ENCODE measurements around the gene PSMD6. TPM values are rescaled to one million over a fixed set of nuclear protein-coding genes. Genes with fewer than 3 reads are reported as not detected.

PSMD6 gene
- total RNA-seq, 2 donors from 2014 or later: 91.3 to 97.3 TPM

DNA sequence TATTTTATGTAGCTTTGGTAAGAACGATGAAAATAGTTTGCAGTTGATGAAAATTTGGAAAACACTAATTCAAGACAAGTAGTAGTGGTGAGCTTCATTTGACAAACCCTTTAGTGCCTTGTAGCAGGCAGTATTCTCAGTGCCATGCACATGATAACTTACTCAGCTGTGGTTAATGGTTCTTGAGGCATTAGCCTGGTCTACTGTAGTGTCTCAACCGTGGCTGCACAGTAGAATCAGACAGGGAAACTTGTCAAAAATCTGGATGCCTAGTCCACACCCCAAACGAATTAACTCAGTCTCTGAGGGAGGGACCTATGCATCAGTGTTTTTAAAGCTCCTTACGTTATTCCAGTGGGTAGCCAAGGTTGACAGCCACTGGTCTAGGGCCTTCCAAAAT lies 45.4 kb downstream of the PSMD6 start:
- ATAC-seq (no peak), DNase-seq (no peak)
- Mint-ChIP-seq H3K4me1 (peaks cover 74% of the 10 kb centered on the region), H3K4me3 (peak overlapping the region; percentile 58), H3K27ac (peak overlapping the region; percentile 94), H3K27me3 (no peaks in the 10 kb centered on the region), H3K36me3 (ENCODE audit: low read depth) (peaks cover 5% of the 10 kb centered on the region)
- H3K9me3 ChIP-seq (ENCODE audit: control insufficient read depth, low read length, poor library complexity, severe bottlenecking): no peaks in the 10 kb centered on the region

DNA sequence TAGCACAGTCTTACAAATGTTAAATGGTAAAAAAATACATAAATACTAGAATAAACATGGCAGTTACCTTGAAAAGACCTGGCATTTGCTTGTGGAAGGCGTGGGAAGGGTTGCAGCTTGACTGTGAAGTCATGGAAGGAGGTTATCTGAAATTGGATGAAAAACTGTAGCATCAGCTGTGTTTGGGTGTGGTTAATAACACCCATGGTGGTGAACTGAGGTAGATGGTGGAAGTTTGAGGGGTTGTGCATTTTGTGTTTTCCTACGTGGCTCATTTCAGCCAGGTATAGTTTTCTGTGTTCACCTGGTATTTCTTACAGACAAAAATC lies 46.5 kb downstream of the PSMD6 start:
- DNase-seq: no peak
- ATAC-seq: no peak
- Mint-ChIP-seq H3K4me3 (peak overlapping the region; percentile 47), H3K36me3 (ENCODE audit: low read depth) (peaks cover 3% of the 10 kb centered on the region), H3K27me3 (no peaks in the 10 kb centered on the region), H3K27ac (peak overlapping the region; percentile 94), H3K4me1 (peaks cover 72% of the 10 kb centered on the region)
- no peaks in the 10 kb centered on the region for H3K9me3 ChIP-seq (ENCODE audit: control insufficient read depth, low read length, poor library complexity, severe bottlenecking)

DNA sequence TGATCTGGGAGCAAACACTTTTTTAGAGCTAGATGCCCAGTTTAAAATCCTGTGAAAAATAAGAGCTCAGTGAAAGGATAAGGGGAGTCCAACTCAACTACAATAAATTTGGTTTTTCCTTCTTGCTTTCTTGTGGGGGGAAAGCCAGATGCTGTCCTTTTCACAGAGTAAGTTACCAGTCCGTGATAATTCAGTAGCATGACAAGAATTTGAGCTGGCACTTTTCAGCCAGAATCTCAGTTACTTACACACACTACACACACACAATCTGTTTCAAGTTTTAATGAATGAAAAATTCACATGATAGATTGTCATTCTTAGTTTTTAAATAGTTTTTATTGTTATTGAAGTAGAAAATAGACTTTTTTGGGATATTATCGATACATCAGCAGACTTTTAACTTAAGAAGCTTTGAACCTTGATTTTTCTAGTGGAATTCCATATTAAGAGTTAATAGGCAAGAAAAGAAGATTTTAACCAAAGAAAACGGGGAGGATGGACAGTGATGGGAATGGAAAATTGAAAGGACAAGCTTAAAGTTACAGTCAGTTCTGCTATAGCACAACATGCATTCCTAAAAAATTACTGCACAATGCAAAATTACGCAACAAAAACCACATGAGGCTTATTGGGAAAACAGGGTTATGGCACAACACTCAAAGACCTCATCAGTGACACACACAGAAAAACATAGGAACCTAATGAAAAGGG lies 47.0 kb downstream of the PSMD6 start:
- ATAC-seq: no peak
- H3K4me3 Mint-ChIP-seq: peak overlapping the region; percentile 68
- H3K4me1 Mint-ChIP-seq: peaks cover 72% of the 10 kb centered on the region
- no peaks in the 10 kb centered on the region for H3K9me3 ChIP-seq (ENCODE audit: control insufficient read depth, low read length, poor library complexity, severe bottlenecking)
- H3K36me3 Mint-ChIP-seq (ENCODE audit: low read depth): peaks cover 3% of the 10 kb centered on the region
- peak overlapping the region; percentile 94 for H3K27ac Mint-ChIP-seq
- no peak for DNase-seq
- no peaks in the 10 kb centered on the region for H3K27me3 Mint-ChIP-seq

DNA sequence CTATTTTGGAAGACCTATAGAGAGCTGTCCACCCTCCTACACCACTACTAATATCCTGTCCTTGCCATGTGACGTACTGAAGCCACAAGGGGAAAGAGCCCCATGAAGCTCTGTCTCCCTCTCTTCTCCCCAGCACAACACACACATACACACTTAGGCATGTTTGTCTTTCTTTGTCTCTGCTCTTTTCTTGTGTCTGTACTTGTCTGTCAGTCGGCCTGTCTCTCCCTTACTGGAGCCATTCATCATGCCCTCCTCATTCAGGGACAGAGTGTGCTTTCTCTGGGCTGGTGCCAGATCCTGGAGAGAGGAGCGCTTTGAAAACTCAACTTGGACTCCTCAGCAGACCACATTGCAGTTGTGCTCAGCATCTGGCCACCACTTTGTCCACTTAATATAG lies 47.6 kb downstream of the PSMD6 start:
- no peaks in the 10 kb centered on the region for H3K9me3 ChIP-seq (ENCODE audit: control insufficient read depth, low read length, poor library complexity, severe bottlenecking)
- no peak for ATAC-seq
- Mint-ChIP-seq H3K4me3 (peak overlapping the region; percentile 68), H3K36me3 (ENCODE audit: low read depth) (peaks cover 3% of the 10 kb centered on the region), H3K27me3 (no peaks in the 10 kb centered on the region), H3K4me1 (peaks cover 73% of the 10 kb centered on the region), H3K27ac (peak overlapping the region; percentile 94)
- DNase-seq: no peak

DNA sequence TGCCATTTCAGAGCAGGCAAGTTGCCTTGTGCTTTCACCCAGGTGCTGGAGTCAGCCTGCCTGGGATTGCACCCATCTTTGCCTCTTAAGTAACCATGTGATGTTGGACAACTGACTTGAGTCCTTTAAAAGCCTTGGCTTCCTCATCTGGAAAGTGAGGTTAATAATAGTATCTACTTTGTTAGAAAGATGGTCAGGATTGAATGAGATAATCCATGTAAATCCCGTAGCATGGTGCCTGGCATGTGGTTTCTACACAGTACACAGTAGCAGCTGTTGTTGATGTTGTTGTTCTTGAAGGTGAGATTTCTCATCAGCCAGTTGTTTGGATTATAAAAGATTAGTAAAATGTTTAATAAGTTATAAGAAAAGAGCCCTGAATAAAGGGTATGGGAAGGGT lies 48.8 kb downstream of the PSMD6 start:
- Mint-ChIP-seq H3K4me3 (no peak overlapping the region), H3K36me3 (ENCODE audit: low read depth) (peaks cover 3% of the 10 kb centered on the region), H3K27ac (peak overlapping the region; percentile 99), H3K4me1 (peaks cover 71% of the 10 kb centered on the region), H3K27me3 (no peaks in the 10 kb centered on the region)
- no peak for ATAC-seq
- no peaks in the 10 kb centered on the region for H3K9me3 ChIP-seq (ENCODE audit: control insufficient read depth, low read length, poor library complexity, severe bottlenecking)
- no peak for DNase-seq

DNA sequence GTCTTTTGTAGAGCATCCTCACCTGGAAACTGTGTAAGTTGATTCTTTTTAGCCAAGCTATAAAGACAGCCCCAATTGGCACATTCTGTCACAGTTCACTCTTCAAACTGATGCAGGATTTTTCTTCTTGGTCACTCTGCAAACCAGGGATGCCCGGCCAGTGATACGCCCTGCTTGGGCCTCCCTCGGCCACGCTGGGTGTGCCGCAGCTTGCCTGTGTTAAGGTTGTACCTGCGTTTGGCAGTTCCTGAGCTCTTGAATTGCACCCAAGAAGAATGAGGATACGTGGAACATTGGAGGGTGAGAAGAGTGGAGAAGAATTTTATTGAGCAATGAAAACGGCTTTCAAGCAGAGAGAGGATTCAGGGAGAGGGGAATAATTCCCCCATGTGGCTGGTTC lies 49.9 kb downstream of the PSMD6 start:
- DNase-seq: no peak
- Mint-ChIP-seq H3K27me3 (no peaks in the 10 kb centered on the region), H3K36me3 (ENCODE audit: low read depth) (peaks cover 6% of the 10 kb centered on the region), H3K4me3 (peak overlapping the region; percentile 47), H3K27ac (peak overlapping the region; percentile 99), H3K4me1 (peaks cover 70% of the 10 kb centered on the region)
- no peak for ATAC-seq
- no peaks in the 10 kb centered on the region for H3K9me3 ChIP-seq (ENCODE audit: control insufficient read depth, low read length, poor library complexity, severe bottlenecking)

DNA sequence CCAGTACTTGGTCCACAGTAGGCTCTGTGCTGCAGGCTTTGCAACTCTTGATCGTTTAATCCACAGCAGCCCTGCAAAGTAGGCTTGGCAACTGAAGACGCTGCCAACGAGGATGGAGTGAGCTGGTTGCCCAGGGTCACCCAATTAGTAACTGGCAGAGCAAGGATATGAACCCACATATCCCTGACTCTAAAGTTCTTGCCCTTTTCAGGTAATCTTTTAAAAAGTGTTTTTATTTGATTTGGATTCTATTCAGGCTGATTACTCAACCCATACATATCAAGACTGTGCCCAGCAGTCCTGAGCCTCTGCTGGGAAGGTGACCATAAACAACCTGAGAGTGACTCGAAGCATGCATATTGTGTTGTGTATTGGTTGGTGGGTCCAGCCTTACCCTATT lies 50.3 kb downstream of the PSMD6 start:
- Mint-ChIP-seq H3K4me3 (no peak overlapping the region), H3K4me1 (peaks cover 71% of the 10 kb centered on the region), H3K27ac (peak overlapping the region; percentile 99), H3K27me3 (no peaks in the 10 kb centered on the region), H3K36me3 (ENCODE audit: low read depth) (peaks cover 7% of the 10 kb centered on the region)
- DNase-seq (no peak), ATAC-seq (no peak)
- no peaks in the 10 kb centered on the region for H3K9me3 ChIP-seq (ENCODE audit: control insufficient read depth, low read length, poor library complexity, severe bottlenecking)

DNA sequence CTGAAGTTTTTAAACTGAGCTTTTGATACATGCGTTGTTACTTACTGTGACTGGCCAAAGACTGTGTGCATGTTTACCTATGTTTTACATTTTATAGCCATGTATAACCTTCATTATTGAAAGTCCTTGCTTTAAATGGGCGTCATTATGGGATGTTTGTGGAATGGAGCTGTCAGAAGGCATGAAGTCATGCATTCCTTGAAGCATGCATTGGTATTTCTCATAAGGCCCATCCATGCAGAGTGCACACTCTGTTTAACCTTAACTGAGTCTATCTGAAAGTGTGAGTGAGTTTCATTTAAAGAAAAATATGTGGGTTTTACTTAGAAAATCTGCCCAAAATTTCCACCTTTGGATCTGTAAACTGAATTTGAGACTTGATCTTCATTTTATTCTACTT lies 51.1 kb downstream of the PSMD6 start:
- ATAC-seq (no peak), DNase-seq (no peak)
- Mint-ChIP-seq H3K27ac (peak overlapping the region; percentile 99), H3K27me3 (no peaks in the 10 kb centered on the region), H3K4me1 (peaks cover 71% of the 10 kb centered on the region), H3K36me3 (ENCODE audit: low read depth) (peaks cover 7% of the 10 kb centered on the region), H3K4me3 (peak overlapping the region; percentile 49)
- H3K9me3 ChIP-seq (ENCODE audit: control insufficient read depth, low read length, poor library complexity, severe bottlenecking): no peaks in the 10 kb centered on the region

DNA sequence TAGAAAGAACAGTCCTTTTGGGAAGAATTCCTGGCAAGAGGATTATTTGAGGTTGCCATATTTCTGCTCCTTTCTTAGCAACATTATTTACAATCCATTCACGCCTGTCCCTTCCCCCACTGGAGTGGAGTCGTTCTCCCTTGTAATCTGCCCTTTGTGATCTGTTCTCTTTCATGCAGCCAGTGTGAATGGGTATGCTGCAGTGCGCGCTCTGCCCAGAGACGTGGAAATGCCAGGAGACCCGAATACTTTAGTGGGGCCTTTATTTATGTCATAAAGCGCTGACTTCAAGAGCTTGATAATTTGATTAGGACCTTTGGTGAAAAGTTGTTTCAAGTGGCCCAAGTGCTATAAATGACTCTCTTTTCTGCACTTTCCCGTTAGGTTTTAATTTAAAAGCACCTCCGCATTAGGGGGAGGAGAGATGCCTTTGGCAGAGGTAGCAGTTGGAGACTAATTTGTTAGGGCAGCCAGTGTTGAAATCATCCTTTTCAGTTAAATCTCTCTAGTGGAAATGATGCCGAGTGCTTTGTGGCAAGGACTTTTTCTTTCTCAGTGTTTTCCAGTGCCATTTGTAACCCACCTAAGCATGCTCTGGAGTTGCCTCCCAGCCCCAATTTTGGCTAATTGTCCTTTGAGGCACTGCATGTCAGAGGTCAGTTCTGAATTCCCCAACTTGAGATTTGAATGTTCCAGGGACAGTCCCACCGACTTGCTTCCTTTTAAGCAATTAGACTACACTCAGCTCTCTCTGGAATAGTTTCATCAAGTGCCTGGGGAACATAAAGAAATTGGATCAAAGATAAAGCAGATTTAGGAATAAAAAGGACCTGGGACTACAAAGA lies 52.4 kb downstream of the PSMD6 start:
- ATAC-seq (no peak), DNase-seq (no peak)
- H3K4me1 Mint-ChIP-seq: peaks cover 70% of the 10 kb centered on the region
- peak overlapping the region; percentile 99 for H3K27ac Mint-ChIP-seq
- no peaks in the 10 kb centered on the region for H3K9me3 ChIP-seq (ENCODE audit: control insufficient read depth, low read length, poor library complexity, severe bottlenecking)
- H3K4me3 Mint-ChIP-seq: peak overlapping the region; percentile 98
- H3K36me3 Mint-ChIP-seq (ENCODE audit: low read depth): peaks cover 7% of the 10 kb centered on the region
- H3K27me3 Mint-ChIP-seq: no peaks in the 10 kb centered on the region

DNA sequence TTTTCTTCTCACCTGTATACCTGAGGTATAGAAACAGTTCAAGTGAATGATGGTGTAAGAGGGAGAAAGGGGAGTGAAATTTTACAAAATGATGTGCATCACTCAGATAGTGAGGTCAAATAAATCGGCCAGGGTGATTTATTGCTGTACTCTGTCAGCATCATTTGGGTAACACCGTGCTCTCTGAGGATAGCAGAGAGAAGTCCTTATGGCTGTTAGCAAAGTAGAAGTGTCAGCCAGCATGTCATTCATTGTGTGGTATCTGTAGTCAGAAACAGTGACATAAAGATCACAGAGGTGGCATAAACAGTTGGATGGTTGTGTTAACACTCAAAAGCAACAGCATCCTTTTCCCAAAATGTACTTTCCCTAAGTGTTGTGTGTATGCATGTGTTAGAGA lies 53.4 kb downstream of the PSMD6 start:
- DNase-seq (no peak), ATAC-seq (no peak)
- Mint-ChIP-seq H3K27me3 (no peaks in the 10 kb centered on the region), H3K36me3 (ENCODE audit: low read depth) (peaks cover 7% of the 10 kb centered on the region), H3K27ac (peak overlapping the region; percentile 99), H3K4me3 (peak overlapping the region; percentile 98), H3K4me1 (peaks cover 71% of the 10 kb centered on the region)
- H3K9me3 ChIP-seq (ENCODE audit: control insufficient read depth, low read length, poor library complexity, severe bottlenecking): no peaks in the 10 kb centered on the region

DNA sequence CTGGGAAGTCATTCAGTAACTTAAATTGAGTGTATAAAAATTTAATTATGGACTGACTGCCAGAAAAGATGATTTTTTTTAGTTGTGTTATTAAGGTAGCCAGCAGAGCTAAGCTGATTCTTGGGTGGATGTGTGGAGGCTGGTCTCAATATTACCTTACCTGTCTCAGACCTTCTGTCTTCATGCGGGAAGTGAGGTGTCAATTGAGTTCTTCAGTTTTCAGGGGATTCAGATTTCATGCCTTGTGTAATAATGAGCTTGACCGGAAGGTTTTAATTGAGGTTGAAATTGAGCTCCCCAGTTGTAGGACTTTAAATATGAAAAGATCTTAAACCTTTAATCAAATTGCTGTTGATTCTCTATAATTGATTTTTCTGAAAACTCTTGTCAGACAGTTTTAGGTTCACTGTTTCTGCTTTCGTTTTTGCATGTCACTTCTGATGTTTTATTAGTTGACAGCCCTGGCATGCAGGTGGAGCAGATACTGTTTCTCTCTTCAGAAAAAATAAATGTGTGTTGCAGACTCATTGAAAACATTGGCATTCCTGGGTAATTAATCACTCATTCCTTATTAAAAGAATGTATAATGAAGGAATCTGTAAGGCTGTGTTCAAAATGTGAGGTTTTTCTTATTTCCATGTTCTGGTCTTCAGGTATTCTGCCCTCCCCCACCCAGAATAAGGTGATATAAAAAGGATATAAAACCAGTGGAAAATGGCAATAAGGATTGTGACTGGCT lies 54.5 kb downstream of the PSMD6 start:
- Mint-ChIP-seq H3K36me3 (ENCODE audit: low read depth) (peaks cover 7% of the 10 kb centered on the region), H3K27ac (peak overlapping the region; percentile 99), H3K27me3 (no peaks in the 10 kb centered on the region), H3K4me1 (peaks cover 67% of the 10 kb centered on the region), H3K4me3 (peak overlapping the region; percentile 98)
- ATAC-seq (no peak), DNase-seq (no peak)
- H3K9me3 ChIP-seq (ENCODE audit: control insufficient read depth, low read length, poor library complexity, severe bottlenecking): no peaks in the 10 kb centered on the region

DNA sequence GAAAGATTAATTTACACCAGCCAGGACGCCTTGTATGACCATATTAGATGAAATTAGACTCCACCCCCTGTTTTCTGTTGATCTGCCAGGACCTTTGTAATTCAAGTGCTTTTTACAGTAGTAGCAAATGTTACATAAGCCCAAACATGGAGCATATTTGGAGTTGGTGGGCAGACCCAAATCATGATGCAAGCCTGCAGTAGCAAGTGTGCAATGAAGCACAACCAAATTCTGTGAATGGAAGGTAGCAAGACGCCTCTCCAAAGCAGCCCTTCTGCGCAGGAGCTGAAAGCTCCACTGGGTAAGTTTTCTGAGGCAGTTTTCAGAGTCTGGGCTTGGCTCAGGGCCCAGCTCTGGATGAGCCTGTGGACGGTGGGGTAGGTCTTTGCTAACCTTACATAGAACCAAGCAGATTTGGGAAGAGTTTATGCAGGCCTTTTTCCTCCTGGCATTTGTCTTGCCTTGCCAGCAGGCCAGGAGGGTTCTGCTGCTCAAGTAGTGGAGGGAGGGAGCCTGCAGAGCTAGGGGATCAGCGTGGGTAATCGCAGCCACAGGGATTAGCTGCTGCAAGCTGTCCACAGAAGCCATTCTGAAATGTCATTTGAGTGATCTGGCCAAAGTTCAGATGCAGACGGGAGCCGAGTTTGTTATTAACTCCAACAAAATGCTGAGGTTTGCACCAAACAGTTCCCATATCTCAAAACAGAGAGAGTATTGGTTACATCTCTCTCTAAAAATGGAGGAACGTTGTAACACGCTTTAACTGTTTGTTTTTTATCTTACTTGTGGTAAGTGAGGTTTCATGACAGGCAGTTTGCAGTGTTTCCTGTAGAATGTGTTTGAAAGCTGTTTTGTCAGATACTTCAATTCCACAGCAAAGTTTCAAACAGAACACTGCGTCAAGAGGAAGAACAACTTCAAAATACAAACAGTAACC lies 55.4 kb downstream of the PSMD6 start:
- Mint-ChIP-seq H3K4me3 (peak overlapping the region; percentile 98), H3K27ac (peak overlapping the region; percentile 99), H3K36me3 (ENCODE audit: low read depth) (peaks cover 4% of the 10 kb centered on the region), H3K4me1 (peaks cover 64% of the 10 kb centered on the region), H3K27me3 (no peaks in the 10 kb centered on the region)
- DNase-seq (peak in 2 of 3 donors; percentile 14 to 23), ATAC-seq (peak; percentile 82)
- no peaks in the 10 kb centered on the region for H3K9me3 ChIP-seq (ENCODE audit: control insufficient read depth, low read length, poor library complexity, severe bottlenecking)
